Measurements from ENCODE around the gene WDR7.

Gene WDR7

GRCh38 chr18:57085371-57085770, 434.2 kb downstream of the WDR7 start:
- WGBS, 2 experiments = 94 to 96% methylated on average over 7 of the region's 7 CpGs
- Histone ChIP-seq H3K27me3 (ENCODE audit: control insufficient read depth, insufficient read depth, low read length, poor library complexity, severe bottlenecking) (no peaks in the 10 kb centered on the region), H3K36me3 (ENCODE audit: control insufficient read depth, insufficient read depth, low read length) (no peaks in the 10 kb centered on the region), H3K27ac (ENCODE audit: insufficient read depth, low read depth, low read length, poor library complexity, severe bottlenecking) (no peak overlapping the region), H3K9me3 (ENCODE audit: control insufficient read depth, low read length) (no peaks in the 10 kb centered on the region), H3K4me1 (ENCODE audit: control insufficient read depth, insufficient read depth, low read length) (peaks cover 8% of the 10 kb centered on the region), H3K4me3 (ENCODE audit: insufficient read depth, low read depth, low read length) (no peak overlapping the region)

- Histone ChIP-seq H3K4me3 (ENCODE audit: insufficient read depth, low read depth, low read length) (no peak overlapping the region), H3K27ac (ENCODE audit: insufficient read depth, low read depth, low read length, poor library complexity, severe bottlenecking) (no peak overlapping the region), H3K9me3 (ENCODE audit: control insufficient read depth, low read length) (no peaks in the 10 kb centered on the region), H3K36me3 (ENCODE audit: control insufficient read depth, insufficient read depth, low read length) (no peaks in the 10 kb centered on the region), H3K27me3 (ENCODE audit: control insufficient read depth, insufficient read depth, low read length, poor library complexity, severe bottlenecking) (no peaks in the 10 kb centered on the region), H3K4me1 (ENCODE audit: control insufficient read depth, insufficient read depth, low read length) (peaks cover 8% of the 10 kb centered on the region)
- WGBS, 2 experiments = 76 to 91% methylated on average over 1 of the region's 1 CpG
Observed at GRCh38 chr18:57086163-57086562, 435.0 kb downstream of the WDR7 start.

Data from ectodermal cell (in vitro differentiated cells).